GM19395 (cell line): ENCODE measurements around the gene GDF7.
A peak's percentile ranks its signal among the peaks of the same experiment; 100 is the strongest.

Source experiments
- ATAC-seq: cut with Tn5 transposase; IDR thresholded peaks from one replicate; pipeline ENCODE4 v1.9.1; 2021; ENCODE audit warnings: mild to moderate bottlenecking, moderate library complexity; ENCODE audit not compliant: unreplicated experiment

Gene GDF7

GRCh38 chr2:20660506-20661420, 6.2 kb upstream of the GDF7 start:
- ATAC-seq = no peak

DNA sequence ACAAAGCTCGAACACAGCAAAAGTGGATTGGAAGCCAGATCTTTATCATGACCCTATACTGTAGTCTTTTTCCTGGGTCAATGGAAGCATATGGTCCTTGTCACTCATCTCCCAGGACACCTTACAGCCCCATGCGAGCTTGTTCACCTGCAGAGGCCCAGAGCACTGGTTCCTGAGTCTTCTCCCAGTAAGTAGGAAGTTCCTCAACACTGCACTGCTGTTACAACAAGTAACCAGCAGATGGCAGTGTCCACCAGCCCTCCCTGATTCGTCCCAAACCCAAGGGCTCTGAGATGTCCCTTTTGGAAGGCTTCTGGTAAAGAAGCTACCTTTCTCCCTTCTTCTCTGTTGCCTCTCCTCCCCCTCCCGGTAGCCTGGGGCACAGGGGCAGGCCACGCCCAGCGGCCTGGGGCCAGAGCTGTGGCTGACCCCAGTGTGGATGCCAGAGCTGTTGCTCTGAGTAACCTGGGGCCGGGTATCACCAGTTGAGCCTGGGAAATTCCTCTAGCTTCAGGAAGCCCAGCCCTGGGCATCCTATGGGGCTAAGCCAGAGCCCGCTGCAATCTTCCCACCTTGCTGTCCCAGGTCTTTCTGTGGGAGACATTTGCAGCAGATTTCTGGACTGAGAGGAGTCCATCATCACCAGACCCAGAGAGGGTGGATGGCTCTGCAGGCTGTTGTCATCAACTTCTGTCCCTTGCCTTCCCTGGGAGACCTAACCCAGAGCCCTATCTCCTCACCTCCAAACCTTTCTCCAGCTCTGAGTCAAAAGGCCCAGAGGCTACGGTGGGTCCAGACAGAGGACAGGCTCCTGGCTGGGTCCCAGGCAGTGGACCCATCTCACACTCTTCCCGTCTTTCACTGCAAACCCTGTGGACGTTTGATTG, 5.3 kb upstream of the GDF7 start:
- ATAC-seq = peak; percentile 75

DNA sequence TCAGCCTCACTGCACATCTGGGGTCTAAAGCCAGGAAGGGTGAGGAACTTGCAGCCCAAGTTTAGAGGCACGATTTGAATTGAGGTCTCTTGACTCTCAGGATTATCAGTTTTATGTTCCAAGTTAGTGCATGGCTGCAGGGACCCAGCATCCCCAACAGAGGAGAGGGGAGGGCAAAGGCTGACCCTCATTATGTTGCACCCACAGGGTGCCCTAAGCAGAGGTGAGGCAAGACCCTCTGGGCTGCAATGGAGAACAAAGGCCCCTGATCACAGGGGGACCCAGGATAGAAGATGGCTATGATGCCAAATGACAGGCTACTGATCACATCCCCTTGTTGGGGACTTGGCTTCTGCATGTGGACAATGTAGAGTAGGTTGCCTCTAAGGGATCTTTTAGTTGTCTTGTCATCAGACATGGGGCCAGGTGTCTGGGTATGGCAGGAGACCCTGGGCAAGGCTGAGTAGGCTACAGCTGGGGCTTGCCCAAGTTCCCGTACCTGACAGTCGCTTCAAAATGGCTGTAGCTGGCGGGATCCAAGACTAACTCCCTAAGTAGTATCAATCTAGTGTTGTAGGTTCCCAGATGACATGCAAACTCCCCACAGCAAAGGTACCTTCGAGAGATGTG, 4.5 kb upstream of the GDF7 start:
- no peak for ATAC-seq

- ATAC-seq = no peak
Measured at GRCh38 chr2:20663196-20664070, 3.5 kb upstream of the GDF7 start.

DNA sequence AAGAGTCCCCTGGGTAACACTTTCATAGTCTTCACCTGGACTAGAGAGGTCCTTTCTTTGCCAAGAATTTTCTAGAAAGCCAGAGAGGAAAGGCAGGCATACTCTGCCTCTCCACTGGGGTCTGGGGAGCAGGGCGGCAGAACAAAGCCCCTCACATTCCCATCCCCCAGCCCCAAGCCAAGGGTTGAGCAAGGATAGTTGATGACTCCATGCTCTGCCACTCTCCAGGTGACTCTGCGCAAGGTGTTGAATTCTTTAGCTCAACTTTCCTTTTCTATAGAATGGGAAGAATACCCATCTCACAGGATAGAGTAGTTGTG, 2.9 kb upstream of the GDF7 start:
- ATAC-seq = no peak

DNA sequence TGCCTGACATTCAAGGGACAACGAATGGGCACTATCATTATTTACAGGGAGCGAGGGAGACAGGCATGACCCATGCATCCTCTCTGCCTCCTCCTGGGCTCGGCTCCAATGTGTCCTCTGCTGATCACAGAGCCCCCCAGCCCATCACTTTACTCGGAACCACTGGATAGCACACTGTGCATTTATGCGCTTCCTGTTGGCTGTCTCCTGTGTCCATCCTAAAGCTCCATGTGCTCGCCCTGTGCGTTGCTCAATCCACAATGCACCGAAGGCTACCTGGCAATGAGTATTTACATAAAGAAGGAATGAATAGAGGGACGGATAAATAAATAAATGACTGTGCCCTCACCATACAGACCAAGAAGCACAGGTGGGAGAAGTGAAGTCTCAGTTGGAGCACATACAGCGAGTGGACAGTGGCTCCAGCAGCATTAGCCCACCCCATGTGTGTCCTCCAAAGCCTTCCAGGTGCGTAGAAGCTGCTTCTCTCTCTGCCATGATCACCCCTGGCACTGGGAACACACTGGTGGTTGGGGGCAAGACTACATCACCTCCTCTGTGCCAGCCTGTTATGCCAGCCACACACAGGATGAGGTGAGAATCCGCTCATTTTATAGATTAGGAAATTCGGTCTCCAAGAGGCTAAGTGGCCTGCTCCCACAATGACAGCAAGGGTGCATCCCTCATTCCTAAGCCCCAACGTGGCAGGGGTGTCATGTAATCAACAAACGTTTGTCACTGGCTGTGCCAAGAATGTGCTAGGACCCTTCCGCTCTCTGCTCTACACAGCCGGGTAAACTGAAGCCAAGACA, 2.3 kb upstream of the GDF7 start:
- no peak for ATAC-seq

DNA sequence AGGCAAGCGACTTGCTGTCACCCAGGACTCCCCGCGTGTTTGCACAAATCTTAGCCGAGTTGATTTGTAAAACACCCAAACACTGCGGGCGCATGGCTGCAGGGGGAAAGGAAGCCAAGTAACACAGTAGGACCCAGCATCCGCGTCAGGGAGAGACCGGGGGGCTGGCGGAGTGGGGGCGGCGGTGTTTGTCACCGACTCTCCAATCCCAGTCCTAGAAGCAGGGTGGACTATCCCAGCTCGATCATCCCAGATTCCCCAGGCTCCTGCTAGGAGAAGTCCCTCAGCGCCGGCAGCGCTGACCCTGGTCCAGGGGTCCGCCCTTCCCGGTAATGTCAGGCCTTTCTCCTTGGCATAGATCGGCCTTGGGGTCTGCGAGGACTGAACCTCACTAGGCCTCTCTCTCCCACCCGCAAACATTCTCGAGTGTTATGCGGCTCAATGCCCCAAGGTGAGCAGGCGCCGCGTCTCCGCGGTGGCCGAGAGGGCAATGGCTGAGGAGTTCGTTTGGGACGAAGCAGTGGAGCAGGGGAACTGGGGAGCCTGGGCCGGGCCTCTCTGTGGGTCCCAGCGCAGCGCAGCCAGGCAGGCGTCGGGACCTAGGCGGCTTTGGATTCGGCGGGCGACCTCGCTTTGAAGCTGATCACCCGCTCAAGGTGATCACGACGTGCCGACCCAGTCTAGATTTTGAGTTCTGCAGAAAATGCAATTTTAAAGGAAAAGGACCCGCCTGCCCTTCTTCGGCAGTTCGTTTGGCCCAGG, 1.5 kb upstream of the GDF7 start:
- ATAC-seq = no peak

GRCh38 chr2:20666005-20666303, 990 bp upstream of the GDF7 start:
- no peak for ATAC-seq

- no peak for ATAC-seq
Measured at GRCh38 chr2:20667151-20667530, 197 bp downstream of the GDF7 start.

GRCh38 chr2:20667531-20668401, 822 bp downstream of the GDF7 start:
- no peak for ATAC-seq

- ATAC-seq = no peak
Measured at GRCh38 chr2:20668451-20668850, 1.5 kb downstream of the GDF7 start.

GRCh38 chr2:20668871-20669475, 2.0 kb downstream of the GDF7 start:
- ATAC-seq = no peak

GRCh38 chr2:20669562-20670314, 2.8 kb downstream of the GDF7 start:
- ATAC-seq = no peak

- ATAC-seq = no peak
Measured at GRCh38 chr2:20670315-20671035, 3.5 kb downstream of the GDF7 start.

- no peak for ATAC-seq
Measured at GRCh38 chr2:20671036-20671735, 4.2 kb downstream of the GDF7 start.

DNA sequence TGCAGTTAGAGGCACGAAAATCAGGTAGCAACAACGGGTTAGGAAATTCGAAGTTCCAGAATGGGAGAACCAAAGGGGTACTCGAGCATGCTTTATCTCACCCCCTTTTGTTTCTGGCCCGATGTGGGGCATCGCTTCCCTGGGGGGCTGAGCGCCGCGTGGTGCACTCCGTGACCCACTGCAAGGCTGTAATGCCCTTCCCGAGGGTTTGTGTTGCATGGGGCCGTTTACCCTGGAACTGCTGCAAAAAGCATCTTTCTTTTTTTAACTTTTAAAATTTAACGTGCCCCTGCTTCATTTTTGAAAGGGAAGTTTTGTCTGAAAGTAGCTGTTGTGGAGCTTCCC, 4.8 kb downstream of the GDF7 start:
- ATAC-seq = no peak
